ENCODE data around the gene KCNIP3. TPM values are rescaled to one million over a fixed set of nuclear protein-coding genes. Genes with fewer than 3 reads are reported as not detected.

The KCNIP3 gene
- total RNA-seq, 1 experiment from 2014 or later, result 4.5 TPM

DNA sequence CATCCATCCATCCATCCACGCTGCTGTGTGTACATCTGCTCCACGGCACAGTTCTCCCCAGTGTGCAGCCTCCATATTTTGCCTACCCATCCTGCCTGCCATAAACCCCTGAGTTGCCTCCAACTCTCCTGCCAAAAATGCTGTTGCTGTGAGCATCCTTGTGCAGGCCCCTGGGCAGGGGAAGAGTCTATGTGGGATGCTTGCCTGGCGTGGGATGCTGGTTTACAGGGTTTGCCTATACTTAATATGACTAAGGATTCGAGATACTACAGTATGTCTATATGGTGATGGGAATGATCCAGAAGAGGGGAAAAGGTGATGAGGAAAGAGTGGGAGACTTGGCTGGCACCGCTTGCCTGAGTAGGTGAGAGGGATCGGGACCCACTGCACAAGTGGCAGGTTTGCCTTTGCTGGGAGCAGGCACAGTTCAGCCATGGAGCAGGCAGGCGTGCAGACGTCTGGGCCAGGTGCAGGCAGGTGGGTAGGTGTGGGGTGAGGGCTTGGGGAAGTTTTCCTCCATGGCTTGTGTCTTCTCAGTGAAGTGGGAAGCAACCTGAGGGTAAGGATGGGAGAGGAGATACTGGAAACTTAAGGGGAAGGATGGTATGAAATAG lies 75.2 kb downstream of the KCNIP3 start:
- no peaks in the 10 kb centered on the region for H4K20me1 ChIP-seq (ENCODE audit: insufficient read depth)
- no peak overlapping the region for H2AFZ ChIP-seq
- ChIA-PET CTCF (interaction anchor here (0.7 kb wide), 3 partner anchors 7 to 14 kb away, joined by 4 to 5 read pairs (median 5); no protein-coding TSS in a partner anchor), POLR2A (ENCODE audit: unreplicated experiment) (no interaction called here)
- H3K27me3 ChIP-seq (ENCODE audit: insufficient read depth, low read depth), result peaks cover 82% of the 10 kb centered on the region
- no peaks in the 10 kb centered on the region for H3K9me2 ChIP-seq (ENCODE audit: insufficient read depth)
- no peaks in the 10 kb centered on the region for H3K36me3 ChIP-seq (ENCODE audit: low read depth)
- intact Hi-C loops (cut with micrococcal nuclease; ENCODE audit: unreplicated experiment), result no loop called here
- H3K79me2 ChIP-seq (ENCODE audit: low read depth), result no peaks in the 10 kb centered on the region
- BruUV-seq (replicated peaks), result no TSS peak
- H3K27ac ChIP-seq, result no peak overlapping the region
- TF ChIP-seq CTCF (conservative IDR thresholded peaks at IDR 0.05) (no peak), EZH2 (IDR thresholded peaks at IDR 0.05; ENCODE audit: low read depth) (no peak)
- H3K4me3 ChIP-seq, result no peak overlapping the region
- H3K9me3 ChIP-seq (ENCODE audit: insufficient read depth, low read depth), result no peaks in the 10 kb centered on the region
- DNase-seq, result no peak
- H3F3A ChIP-seq (ENCODE audit: insufficient read depth, low read depth), result no peaks in the 10 kb centered on the region
- H3K4me2 ChIP-seq, result no peak overlapping the region
- no peaks in the 10 kb centered on the region for H3K4me1 ChIP-seq (replicated peaks; ENCODE audit: insufficient read depth)

- H3K9me3 ChIP-seq (ENCODE audit: insufficient read depth, low read depth), result no peaks in the 10 kb centered on the region
- no peaks in the 10 kb centered on the region for H3K36me3 ChIP-seq (ENCODE audit: low read depth)
- H3K4me2 ChIP-seq, result no peak overlapping the region
- peaks cover 82% of the 10 kb centered on the region for H3K27me3 ChIP-seq (ENCODE audit: insufficient read depth, low read depth)
- H3K27ac ChIP-seq, result no peak overlapping the region
- no peak overlapping the region for H3K4me3 ChIP-seq
- no peaks in the 10 kb centered on the region for H4K20me1 ChIP-seq (ENCODE audit: insufficient read depth)
- DNase-seq, result no peak
- POLR2A ChIA-PET (ENCODE audit: unreplicated experiment), result no interaction called here
- intact Hi-C loops (cut with micrococcal nuclease; ENCODE audit: unreplicated experiment), result no loop called here
- TF ChIP-seq CTCF (conservative IDR thresholded peaks at IDR 0.05) (no peak), EZH2 (IDR thresholded peaks at IDR 0.05; ENCODE audit: low read depth) (no peak)
- H3K79me2 ChIP-seq (ENCODE audit: low read depth), result no peaks in the 10 kb centered on the region
- CTCF ChIA-PET, result interaction anchor here (0.7 kb wide), 2 partner anchors 10 to 14 kb away, joined by 4 to 5 read pairs; no protein-coding TSS in a partner anchor
- H3K9me2 ChIP-seq (ENCODE audit: insufficient read depth), result no peaks in the 10 kb centered on the region
- no peaks in the 10 kb centered on the region for H3F3A ChIP-seq (ENCODE audit: insufficient read depth, low read depth)
- no peaks in the 10 kb centered on the region for H3K4me1 ChIP-seq (replicated peaks; ENCODE audit: insufficient read depth)
- no peak overlapping the region for H2AFZ ChIP-seq
- no TSS peak for BruUV-seq (replicated peaks)
Observed at GRCh38 chr2:95372845-95373244, 75.7 kb downstream of the KCNIP3 start.

- Histone ChIP-seq H3K9me3 (ENCODE audit: insufficient read depth, low read depth) (no peaks in the 10 kb centered on the region), H3K36me3 (ENCODE audit: low read depth) (no peaks in the 10 kb centered on the region), H4K20me1 (ENCODE audit: insufficient read depth) (no peaks in the 10 kb centered on the region), H3K79me2 (ENCODE audit: low read depth) (no peaks in the 10 kb centered on the region), H3F3A (ENCODE audit: insufficient read depth, low read depth) (no peaks in the 10 kb centered on the region), H3K4me2 (no peak overlapping the region), H3K27me3 (ENCODE audit: insufficient read depth, low read depth) (peaks cover 76% of the 10 kb centered on the region), H3K9me2 (ENCODE audit: insufficient read depth) (no peaks in the 10 kb centered on the region), H2AFZ (no peak overlapping the region), H3K4me1 (replicated peaks; ENCODE audit: insufficient read depth) (no peaks in the 10 kb centered on the region), H3K27ac (no peak overlapping the region), H3K4me3 (no peak overlapping the region)
- CTCF ChIA-PET, result no interaction called here
- POLR2A ChIA-PET (ENCODE audit: unreplicated experiment), result no interaction called here
- no TSS peak for BruUV-seq (replicated peaks)
- intact Hi-C loops (cut with micrococcal nuclease; ENCODE audit: unreplicated experiment), result no loop called here
- no peak for TF ChIP-seq CTCF (conservative IDR thresholded peaks at IDR 0.05)
- DNase-seq, result no peak
Observed at GRCh38 chr2:95374029-95374428, 76.9 kb downstream of the KCNIP3 start.
